Astrocyte (in vitro differentiated cells and primary cell): ENCODE results near the gene PGAM4. TPM values are rescaled to one million over a fixed set of nuclear protein-coding genes. Genes with fewer than 3 reads are reported as not detected.

Source experiments
- DNase-seq: peaks from one replicate; pipeline ENCODE4 v3.0.0-alpha.2; 2010; ENCODE audit warnings: low read depth
- FAIRE-seq: peaks from 2 replicates; lab custom pipeline; 2011; peaks lifted over from hg19 to GRCh38; lab: Jason Lieb, UNC
- H2AFZ ChIP-seq: 2 replicates; pipeline ENCODE4 v1.6.0; 2012; ENCODE audit warnings: low read depth, low read length, inconsistent platforms
- H3K27ac ChIP-seq: 2 replicates; pipeline ENCODE4 v1.5.1; 2011; ENCODE audit warnings: low read depth, low read length, inconsistent platforms
- H3K27me3 ChIP-seq: 2 replicates; pipeline ENCODE4 v1.6.0; 2011; ENCODE audit warnings: low read length, inconsistent platforms; ENCODE audit not compliant: insufficient read depth
- H3K36me3 ChIP-seq: 2 replicates; pipeline ENCODE4 v1.5.1; 2011; ENCODE audit warnings: low read length, inconsistent platforms; ENCODE audit not compliant: insufficient read depth
- H3K4me1 ChIP-seq: 2 replicates; pipeline ENCODE4 v1.5.1; 2011; ENCODE audit warnings: low read length, inconsistent platforms; ENCODE audit not compliant: insufficient read depth
- H3K4me2 ChIP-seq: 2 replicates; pipeline ENCODE4 v1.6.0; 2012; ENCODE audit warnings: low read length, inconsistent platforms
- H3K4me3 ChIP-seq: 2 replicates; pipeline ENCODE4 v1.5.1; 2011; ENCODE audit warnings: low read depth, mild to moderate bottlenecking, low read length, inconsistent platforms; ENCODE audit not compliant: insufficient read depth
- H3K79me2 ChIP-seq: 2 replicates; pipeline ENCODE4 v1.6.0; 2012; ENCODE audit warnings: mild to moderate bottlenecking, low read length, inconsistent platforms; ENCODE audit not compliant: insufficient read depth
- H3K9ac ChIP-seq: 2 replicates; pipeline ENCODE4 v1.6.0; 2012; ENCODE audit warnings: mild to moderate bottlenecking, low read length, inconsistent platforms
- H3K9me3 ChIP-seq: 2 replicates; pipeline ENCODE4 v1.5.1; 2012; ENCODE audit warnings: low read depth, mild to moderate bottlenecking, low read length, inconsistent platforms; ENCODE audit not compliant: insufficient read depth
- H4K20me1 ChIP-seq: 2 replicates; pipeline ENCODE4 v1.6.0; 2012; ENCODE audit warnings: low read length, inconsistent platforms; ENCODE audit not compliant: insufficient read depth
- H3K27ac Mint-ChIP-seq: one replicate; pipeline ENCODE4 v1.8.0; 2021; ENCODE audit warnings: mild to moderate bottlenecking, mixed read lengths; ENCODE audit not compliant: unreplicated experiment
- H3K27me3 Mint-ChIP-seq: one replicate; pipeline ENCODE4 v1.8.0; 2021; ENCODE audit warnings: low read depth, mixed read lengths; ENCODE audit not compliant: unreplicated experiment
- H3K36me3 Mint-ChIP-seq: one replicate; pipeline ENCODE4 v1.8.0; 2021; ENCODE audit warnings: low read depth, mixed read lengths; ENCODE audit not compliant: unreplicated experiment
- H3K4me1 Mint-ChIP-seq: one replicate; pipeline ENCODE4 v1.8.0; 2021; ENCODE audit warnings: low read depth, mixed read lengths; ENCODE audit not compliant: unreplicated experiment
- H3K4me3 Mint-ChIP-seq: one replicate; pipeline ENCODE4 v1.8.0; 2021; ENCODE audit warnings: mild to moderate bottlenecking, moderate library complexity, mixed read lengths; ENCODE audit not compliant: unreplicated experiment
- H3K9me3 Mint-ChIP-seq: one replicate; pipeline ENCODE4 v1.8.0; 2021; ENCODE audit warnings: mild to moderate bottlenecking, mixed read lengths; ENCODE audit not compliant: unreplicated experiment
- CTCF ChIP-seq: IDR thresholded peaks from 2 replicates; pipeline ENCODE4 v1.5.1; 2011; ENCODE audit warnings: low read depth, mild to moderate bottlenecking, inconsistent platforms, low read length, moderate library complexity; ENCODE audit not compliant: insufficient read depth
- EZH2 ChIP-seq: IDR thresholded peaks from 2 replicates; pipeline ENCODE4 v1.6.1; 2012; ENCODE audit warnings: mild to moderate bottlenecking, low read length, inconsistent platforms; ENCODE audit not compliant: insufficient read depth
- total RNA-seq: library from RNA; stranded (reverse); gene quantifications from 2 replicates; pipeline ENCODE4 v1.2.1, GENCODE V29; 2021

PGAM4 gene
- total RNA-seq, 1 donor from 2014 or later = 0.32 TPM

DNA sequence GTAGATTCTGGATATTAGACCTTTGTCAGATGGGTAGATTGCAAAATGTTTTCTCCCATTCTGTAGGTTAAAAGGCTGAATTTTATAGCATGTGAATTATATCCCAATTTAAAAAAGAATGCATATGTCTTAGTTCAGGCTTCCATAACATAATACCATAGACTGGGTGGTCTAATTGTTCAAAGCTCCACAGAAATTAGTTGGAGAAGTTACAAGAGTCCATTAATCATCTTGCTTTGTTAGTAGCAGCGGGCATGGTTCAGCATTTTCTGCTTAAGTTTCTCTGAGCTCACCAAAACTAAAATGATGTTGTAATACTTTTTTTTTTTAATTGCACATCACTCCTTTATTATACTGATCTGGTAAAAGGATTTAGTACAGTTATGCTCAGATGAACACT is 1.8 kb downstream of the PGAM4 start:
- no peaks in the 10 kb centered on the region for H4K20me1 ChIP-seq
- no peaks in the 10 kb centered on the region for H3K4me1 ChIP-seq
- H3K27ac ChIP-seq = no peak overlapping the region
- no peak for DNase-seq
- no peak overlapping the region for H3K4me3 ChIP-seq
- no peak for FAIRE-seq
- TF ChIP-seq CTCF (no peak), EZH2 (no peak)
- no peak overlapping the region for H2AFZ ChIP-seq
- no peaks in the 10 kb centered on the region for H3K9me3 Mint-ChIP-seq
- no peak overlapping the region for H3K27ac Mint-ChIP-seq
- no peaks in the 10 kb centered on the region for H3K27me3 ChIP-seq
- no peaks in the 10 kb centered on the region for H3K27me3 Mint-ChIP-seq
- H3K36me3 Mint-ChIP-seq = no peaks in the 10 kb centered on the region
- no peak overlapping the region for H3K4me2 ChIP-seq
- H3K9ac ChIP-seq = no peak overlapping the region
- no peaks in the 10 kb centered on the region for H3K79me2 ChIP-seq
- H3K9me3 ChIP-seq = no peaks in the 10 kb centered on the region
- H3K36me3 ChIP-seq = no peaks in the 10 kb centered on the region
- H3K4me1 Mint-ChIP-seq = peaks cover 1% of the 10 kb centered on the region
- no peak overlapping the region for H3K4me3 Mint-ChIP-seq

DNA sequence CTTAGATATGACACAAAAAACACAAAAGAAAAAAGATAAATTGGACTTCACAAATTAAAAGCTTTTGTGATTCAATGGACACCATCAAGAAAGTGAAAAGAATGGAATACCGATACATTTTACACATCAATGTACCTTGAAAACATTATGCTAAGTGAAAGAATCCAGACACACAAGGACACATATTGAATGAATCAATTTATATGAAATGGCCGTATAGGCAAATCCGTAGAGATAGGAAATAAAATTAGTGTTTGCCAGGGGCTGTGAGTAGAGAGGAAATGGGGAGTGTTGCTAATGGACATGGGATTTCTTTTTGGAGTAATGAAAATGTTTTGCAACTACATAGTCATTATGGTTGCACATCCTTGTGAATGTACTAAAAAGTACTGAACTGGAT is 3.1 kb downstream of the PGAM4 start:
- H3K79me2 ChIP-seq = no peaks in the 10 kb centered on the region
- H3K4me2 ChIP-seq = no peak overlapping the region
- no peaks in the 10 kb centered on the region for H3K9me3 ChIP-seq
- DNase-seq (no peak), FAIRE-seq (no peak)
- no peak for TF ChIP-seq CTCF
- no peak for TF ChIP-seq EZH2
- no peaks in the 10 kb centered on the region for H3K36me3 ChIP-seq
- H3K9me3 Mint-ChIP-seq = no peaks in the 10 kb centered on the region
- H3K27ac ChIP-seq = no peak overlapping the region
- no peak overlapping the region for H3K4me3 ChIP-seq
- no peak overlapping the region for H3K27ac Mint-ChIP-seq
- no peaks in the 10 kb centered on the region for H3K27me3 ChIP-seq
- peaks cover 1% of the 10 kb centered on the region for H3K4me1 Mint-ChIP-seq
- no peaks in the 10 kb centered on the region for H3K27me3 Mint-ChIP-seq
- no peak overlapping the region for H3K4me3 Mint-ChIP-seq
- no peaks in the 10 kb centered on the region for H3K4me1 ChIP-seq
- no peak overlapping the region for H2AFZ ChIP-seq
- no peaks in the 10 kb centered on the region for H3K36me3 Mint-ChIP-seq
- H4K20me1 ChIP-seq = no peaks in the 10 kb centered on the region
- H3K9ac ChIP-seq = no peak overlapping the region

- H3K4me1 ChIP-seq = no peaks in the 10 kb centered on the region
- no peaks in the 10 kb centered on the region for H3K9me3 ChIP-seq
- peak overlapping the region; percentile 20 for H3K27ac Mint-ChIP-seq
- no peak overlapping the region for H3K9ac ChIP-seq
- H3K4me2 ChIP-seq = no peak overlapping the region
- TF ChIP-seq CTCF = no peak
- TF ChIP-seq EZH2 = no peak
- no peaks in the 10 kb centered on the region for H4K20me1 ChIP-seq
- H3K4me3 Mint-ChIP-seq = peak overlapping the region; percentile 64
- H3K36me3 Mint-ChIP-seq = no peaks in the 10 kb centered on the region
- H3K27me3 Mint-ChIP-seq = no peaks in the 10 kb centered on the region
- DNase-seq (no peak), FAIRE-seq (peak; percentile 29)
- H3K27me3 ChIP-seq = no peaks in the 10 kb centered on the region
- no peaks in the 10 kb centered on the region for H3K36me3 ChIP-seq
- no peak overlapping the region for H2AFZ ChIP-seq
- H3K4me3 ChIP-seq = no peak overlapping the region
- no peak overlapping the region for H3K27ac ChIP-seq
- no peaks in the 10 kb centered on the region for H3K9me3 Mint-ChIP-seq
- H3K4me1 Mint-ChIP-seq = no peaks in the 10 kb centered on the region
- no peaks in the 10 kb centered on the region for H3K79me2 ChIP-seq
Measured at GRCh38 chrX:77962068-77962902, 7.2 kb downstream of the PGAM4 start.
